GM11168 (cell line): ENCODE data around the gene EQTN.

Source experiments
- in situ Hi-C: fragments of 300-500 bp; cut with MboI; formaldehyde crosslinking; loops from one replicate; pipeline ENCODE4 v1.12.0; 2022; ENCODE audit warnings: low sequenced_read_pairs; ENCODE audit not compliant: unreplicated experiment

Gene EQTN

GRCh38 chr9:27297050-27297449, at the start of gene EQTN:
Gene EQTN (minus strand): TSS chr9:27297150. CDS start chr9:27297055, 95 bp downstream.
- in situ Hi-C loops: no loop called here

DNA sequence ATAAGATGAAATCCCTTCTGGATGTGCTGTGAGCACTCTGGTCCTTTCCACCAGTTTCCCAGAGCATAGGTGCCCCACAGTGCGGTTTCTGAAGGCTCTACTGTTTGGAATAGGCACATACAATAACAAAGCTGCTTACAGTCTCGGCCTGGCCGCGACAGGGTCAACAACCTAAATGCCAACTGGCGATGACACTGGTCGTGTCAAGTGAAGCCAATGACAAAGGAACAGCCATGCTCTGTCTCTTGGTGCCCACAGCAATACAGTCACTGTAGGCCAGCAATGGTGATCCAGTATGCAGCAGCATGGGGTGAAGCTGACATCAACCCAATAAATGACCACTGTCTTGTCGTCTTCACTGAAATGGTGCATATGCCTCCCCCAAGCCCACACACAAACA, 47.8 kb upstream of the EQTN start:
- in situ Hi-C loops: no loop called here

- in situ Hi-C loops: no loop called here
Measured at GRCh38 chr9:27341545-27342294, 44.8 kb upstream of the EQTN start.

DNA sequence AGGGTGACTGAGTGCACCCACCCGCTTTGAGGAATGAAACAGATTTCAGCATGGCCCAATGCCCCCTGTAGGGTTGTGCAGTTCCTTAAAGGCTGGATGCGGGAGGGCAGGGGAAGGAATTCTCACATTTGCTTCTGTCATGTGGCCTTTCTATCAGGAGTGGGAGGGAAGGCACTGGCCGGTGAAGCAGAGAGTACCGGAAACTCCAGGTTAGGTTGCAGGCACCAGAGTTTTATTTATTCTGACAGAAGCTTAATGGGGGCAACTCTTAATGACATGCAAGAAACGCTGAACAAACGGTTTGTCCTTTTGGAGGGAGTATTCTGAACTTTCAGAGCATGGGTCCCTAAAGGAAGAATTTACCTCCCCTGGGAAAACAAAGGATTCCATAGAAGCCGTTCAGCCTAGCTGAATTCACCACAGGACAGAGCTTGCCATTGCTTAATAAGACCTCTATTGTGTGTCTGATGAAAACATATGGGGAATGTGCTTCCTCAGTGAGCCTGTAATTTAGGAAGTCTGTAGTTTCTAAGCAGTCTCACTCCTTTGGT, 44.1 kb upstream of the EQTN start:
- in situ Hi-C loops: no loop called here

- in situ Hi-C loops: no loop called here
Measured at GRCh38 chr9:27340285-27340674, 43.3 kb upstream of the EQTN start.

GRCh38 chr9:27339661-27340284, 42.8 kb upstream of the EQTN start:
- in situ Hi-C loops: no loop called here

DNA sequence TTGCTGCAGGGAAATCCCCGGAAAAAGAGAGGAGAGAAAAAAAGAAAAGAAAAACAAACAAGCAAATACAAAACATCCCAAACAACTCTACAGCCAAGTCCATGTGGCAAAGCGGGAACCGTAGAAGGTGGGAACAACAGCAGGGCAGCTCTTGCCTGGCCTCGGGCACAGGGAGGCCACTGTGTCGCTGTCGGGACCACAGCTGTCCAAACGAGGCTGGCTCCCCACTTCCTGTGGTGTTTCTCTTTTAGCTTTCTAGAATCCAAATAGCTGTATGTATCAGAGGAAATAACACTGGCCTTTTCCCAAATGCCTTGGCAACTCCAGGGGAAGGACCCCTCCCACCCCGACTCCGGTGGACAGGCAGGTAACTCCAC, 41.6 kb upstream of the EQTN start:
- in situ Hi-C loops: no loop called here

DNA sequence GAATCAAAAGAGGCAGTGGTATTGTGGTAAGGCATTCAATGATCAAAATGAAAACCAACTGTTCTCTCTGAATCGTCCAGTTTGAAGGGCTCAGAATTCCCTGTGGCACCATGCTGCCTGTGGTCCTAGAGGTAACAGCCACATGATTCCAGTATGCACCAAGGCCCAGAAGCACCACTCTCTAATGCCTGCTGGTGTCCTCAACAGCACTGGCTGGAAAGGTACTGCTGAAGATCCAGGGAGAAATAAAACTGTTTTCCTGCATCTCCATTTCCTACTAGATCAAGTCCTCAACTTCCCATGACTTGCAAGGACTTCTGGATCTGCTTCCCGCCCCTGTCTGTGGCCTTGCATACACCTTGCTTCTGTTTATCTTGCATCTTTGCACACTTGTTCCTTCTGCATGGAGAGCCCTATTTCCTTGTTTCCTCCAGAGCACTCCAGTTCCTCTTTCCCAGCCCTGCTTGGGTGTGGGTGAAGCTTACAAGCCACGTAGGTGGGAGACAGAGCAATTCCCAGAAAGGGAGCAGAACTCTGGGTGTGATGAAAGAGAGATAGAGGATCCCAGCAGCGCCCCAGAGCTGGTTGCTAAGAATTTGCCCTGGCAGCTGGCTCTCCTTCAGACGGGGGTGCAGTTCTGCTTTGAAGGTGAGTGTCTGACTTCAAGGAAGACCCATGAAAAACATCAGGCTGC, 41.0 kb upstream of the EQTN start:
- in situ Hi-C loops: no loop called here

GRCh38 chr9:27337236-27337635, 40.3 kb upstream of the EQTN start:
- in situ Hi-C loops: no loop called here

DNA sequence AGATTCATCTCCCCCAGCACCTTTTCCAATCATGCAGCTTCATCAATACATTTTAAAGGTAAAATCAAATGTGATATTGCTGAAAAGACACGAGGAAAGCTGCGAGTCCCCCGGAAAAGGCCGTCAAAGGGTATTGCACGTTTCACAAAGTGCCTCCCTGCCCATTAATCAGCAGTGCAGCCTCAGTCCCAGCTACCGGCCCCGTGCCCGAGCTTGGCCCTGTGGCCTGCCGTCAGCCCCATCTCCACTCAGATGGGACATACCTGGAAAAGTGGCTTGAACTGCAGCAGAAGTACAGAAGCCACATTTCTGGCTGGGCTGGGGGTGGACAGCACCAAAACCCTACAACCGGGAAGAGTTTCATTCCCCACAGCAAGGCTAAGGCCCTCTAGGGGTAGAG, 39.9 kb upstream of the EQTN start:
- in situ Hi-C loops: no loop called here

GRCh38 chr9:27336126-27336525, 39.2 kb upstream of the EQTN start:
- in situ Hi-C loops: no loop called here

DNA sequence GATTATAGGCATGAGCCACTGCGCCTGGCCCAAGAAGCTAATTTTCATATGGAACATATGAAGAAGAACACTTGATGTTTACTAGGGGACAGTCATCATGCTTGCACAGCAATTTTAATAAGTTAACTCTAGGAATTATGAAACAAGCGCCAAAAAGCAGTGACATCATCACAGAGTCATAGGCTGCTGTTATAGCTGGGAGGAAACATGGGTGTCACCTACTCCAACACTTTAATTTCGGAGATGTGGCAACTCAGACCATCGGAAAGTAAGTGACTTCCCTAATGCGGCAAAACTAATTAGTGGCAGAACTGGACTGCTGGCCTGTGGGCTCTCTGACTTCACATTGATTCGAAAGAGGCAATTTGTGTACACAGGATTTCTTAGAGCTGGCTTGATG, 38.1 kb upstream of the EQTN start:
- in situ Hi-C loops: no loop called here

DNA sequence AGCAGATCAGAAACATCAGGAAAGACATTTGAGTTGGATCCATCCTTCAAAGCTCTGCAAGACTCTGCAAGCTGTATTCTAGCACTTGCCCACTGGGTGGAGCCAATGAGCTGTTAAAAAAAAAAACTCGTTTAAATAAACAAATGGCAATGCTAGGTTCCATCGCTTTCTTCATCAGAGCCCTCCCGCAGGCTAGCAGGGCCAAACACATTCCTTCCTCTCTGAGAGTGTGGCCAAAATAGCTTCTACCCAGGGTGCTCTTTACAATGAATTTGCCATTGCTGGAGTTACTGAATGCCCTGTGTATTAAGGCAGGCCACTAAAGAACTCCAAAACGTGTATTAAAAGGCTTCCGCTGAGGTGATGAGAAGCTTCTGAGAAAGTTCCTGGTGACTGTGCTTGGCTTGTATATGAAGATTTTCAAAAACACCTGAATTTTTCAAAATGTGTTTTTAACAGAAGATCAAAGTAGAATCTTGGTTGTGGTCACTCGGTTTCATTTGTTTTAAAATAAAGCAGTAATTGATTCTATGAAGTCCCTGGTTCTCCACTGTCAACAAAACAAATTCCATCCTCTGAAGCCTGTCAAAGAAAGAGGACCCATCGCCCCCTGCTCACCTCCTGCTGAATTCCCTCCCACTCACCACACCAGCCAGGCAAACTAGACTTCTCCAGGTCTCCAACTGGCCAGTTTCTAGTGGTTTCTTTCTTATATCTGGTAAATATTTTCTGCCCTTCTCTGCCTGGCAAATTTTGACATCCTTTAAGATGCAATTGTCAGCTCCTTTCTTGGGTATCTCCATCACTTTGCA, 36.5 kb upstream of the EQTN start:
- in situ Hi-C loops: loop anchor here (5.0 kb wide), 1 partner anchor 199 kb away; no protein-coding TSS in a partner anchor

DNA sequence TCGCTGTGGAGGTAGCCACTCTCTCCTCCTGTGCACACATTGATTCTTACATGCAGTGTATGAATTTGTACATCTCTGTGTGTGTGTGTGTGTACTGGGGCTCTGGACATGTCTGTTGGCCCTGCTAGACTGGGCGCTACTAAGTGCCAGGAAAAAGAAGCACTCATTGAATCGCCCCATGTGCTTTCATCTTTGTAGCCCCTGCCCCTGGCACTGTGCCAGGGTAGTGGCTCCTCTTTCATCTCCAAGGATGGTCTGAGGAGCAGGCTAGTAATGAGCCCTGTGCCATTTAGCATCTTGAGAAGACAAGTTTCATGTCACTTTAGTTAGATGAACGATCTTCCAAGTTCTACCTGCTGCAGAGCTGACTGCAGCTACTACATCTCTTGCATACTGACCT, 34.4 kb upstream of the EQTN start:
- in situ Hi-C loops: loop anchor here (5.0 kb wide), 1 partner anchor 201 kb away; no protein-coding TSS in a partner anchor

- in situ Hi-C loops: no loop called here
Measured at GRCh38 chr9:27329291-27329690, 32.3 kb upstream of the EQTN start.

DNA sequence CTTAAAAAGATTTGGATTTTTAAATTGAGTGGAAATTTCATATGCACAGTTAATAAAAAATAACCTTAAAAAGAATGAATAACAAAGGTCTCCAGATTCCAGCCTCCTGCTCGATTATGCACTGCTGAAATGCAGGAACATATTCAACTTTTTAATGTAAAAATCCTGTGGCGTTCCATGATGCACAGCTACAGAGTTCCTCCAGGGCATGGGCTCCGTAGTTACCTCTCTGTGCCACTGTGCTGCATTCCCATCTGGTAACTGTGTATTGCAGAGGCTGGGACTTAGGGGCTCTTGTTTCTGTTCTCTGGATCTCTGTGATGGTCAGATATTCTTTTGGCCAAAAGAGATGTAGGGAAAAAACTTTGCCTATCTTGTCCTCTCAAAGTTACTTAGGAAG, 31.5 kb upstream of the EQTN start:
- in situ Hi-C loops: no loop called here

DNA sequence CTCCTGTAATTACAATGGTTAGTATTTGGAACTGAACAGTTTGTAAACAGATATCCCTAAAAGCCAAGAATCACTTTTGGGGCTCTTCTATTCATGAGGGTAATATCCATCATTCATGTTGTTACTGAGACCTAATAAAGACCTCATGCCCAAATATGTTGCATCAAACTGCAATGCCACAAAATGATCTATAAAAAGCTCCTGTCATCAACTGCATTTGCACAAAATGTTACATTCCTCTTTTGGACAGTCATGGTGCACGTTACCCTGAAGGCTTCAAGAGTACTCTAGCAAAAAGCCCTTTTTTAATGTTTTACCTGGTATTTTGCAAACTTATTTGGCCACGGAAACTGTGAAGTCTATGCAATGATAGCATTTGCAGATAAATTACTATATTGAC, 14.2 kb upstream of the EQTN start:
- in situ Hi-C loops: no loop called here

GRCh38 chr9:27310582-27310981, 13.6 kb upstream of the EQTN start:
- in situ Hi-C loops: no loop called here

- in situ Hi-C loops: no loop called here
Measured at GRCh38 chr9:27308691-27309390, 11.9 kb upstream of the EQTN start.

DNA sequence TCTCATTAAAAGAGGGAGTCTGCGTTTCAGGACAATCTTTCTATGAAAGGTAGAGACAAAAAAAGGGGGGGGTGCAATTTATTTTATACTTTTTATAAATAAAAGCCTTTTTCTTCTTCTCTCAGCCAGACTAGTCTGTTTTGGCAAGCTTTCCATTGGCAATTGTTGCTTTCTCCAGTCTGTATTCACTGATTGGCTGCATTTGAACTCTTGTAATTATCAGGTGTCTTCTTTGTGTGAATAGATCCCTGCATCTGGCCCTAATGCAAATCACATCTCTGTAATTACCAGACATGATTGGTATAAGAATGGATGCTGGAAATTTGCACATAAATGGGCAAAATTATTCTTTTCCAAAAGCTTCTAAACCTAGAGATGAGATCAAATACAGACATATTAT, 7.6 kb upstream of the EQTN start:
- in situ Hi-C loops: no loop called here
